Measurements from ENCODE around the gene CDK2.

DNA sequence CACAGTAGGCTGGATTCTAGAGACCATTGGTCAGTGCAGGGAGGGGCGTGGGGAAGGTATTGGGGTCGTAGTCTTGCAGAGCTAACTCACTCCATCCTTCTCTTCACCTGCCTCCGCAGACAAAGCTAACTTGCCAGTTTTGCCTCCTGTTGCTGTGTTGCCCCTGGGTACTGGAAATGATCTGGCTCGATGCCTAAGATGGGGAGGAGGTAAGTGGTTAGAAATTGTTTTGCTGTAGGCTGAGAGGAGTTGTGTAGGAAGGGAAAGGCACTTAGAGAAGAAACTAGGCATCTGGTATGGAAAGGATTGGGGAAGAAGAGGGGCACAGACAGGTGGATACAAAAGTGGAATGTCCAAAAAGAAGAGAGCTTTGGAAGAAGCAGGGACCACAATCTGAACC lies 24.6 kb upstream of the CDK2 start:
- TF ChIP-seq, protein P1, sequence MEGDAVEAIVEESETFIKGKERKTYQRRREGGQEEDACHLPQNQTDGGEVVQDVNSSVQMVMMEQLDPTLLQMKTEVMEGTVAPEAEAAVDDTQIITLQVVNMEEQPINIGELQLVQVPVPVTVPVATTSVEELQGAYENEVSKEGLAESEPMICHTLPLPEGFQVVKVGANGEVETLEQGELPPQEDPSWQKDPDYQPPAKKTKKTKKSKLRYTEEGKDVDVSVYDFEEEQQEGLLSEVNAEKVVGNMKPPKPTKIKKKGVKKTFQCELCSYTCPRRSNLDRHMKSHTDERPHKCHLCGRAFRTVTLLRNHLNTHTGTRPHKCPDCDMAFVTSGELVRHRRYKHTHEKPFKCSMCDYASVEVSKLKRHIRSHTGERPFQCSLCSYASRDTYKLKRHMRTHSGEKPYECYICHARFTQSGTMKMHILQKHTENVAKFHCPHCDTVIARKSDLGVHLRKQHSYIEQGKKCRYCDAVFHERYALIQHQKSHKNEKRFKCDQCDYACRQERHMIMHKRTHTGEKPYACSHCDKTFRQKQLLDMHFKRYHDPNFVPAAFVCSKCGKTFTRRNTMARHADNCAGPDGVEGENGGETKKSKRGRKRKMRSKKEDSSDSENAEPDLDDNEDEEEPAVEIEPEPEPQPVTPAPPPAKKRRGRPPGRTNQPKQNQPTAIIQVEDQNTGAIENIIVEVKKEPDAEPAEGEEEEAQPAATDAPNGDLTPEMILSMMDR (IDR thresholded peaks at IDR 0.05), result no peak
- no peak for TF ChIP-seq EP300 (IDR thresholded peaks at IDR 0.05)

Data from stomach (tissue), 4 donors.